ENCODE data around the gene PRR20E.
"Not testable (repeated sequence)": the region's sequence is repeated elsewhere in the genome, so short reads cannot be mapped to it uniquely, and the experiment has no call there.

PRR20E gene

GRCh38 chr13:57166897-57167296 is at the start of gene PRR20E:
Gene PRR20E (plus strand): TSS chr13:57167197. CDS start chr13:57167584, 387 bp downstream.
- DNase-seq: not testable (repeated sequence)

GRCh38 chr13:57123681-57124080 is 43.3 kb upstream of the PRR20E start:
- no peak for DNase-seq

GRCh38 chr13:57128909-57129308 is 38.1 kb upstream of the PRR20E start:
- no peak for DNase-seq

- DNase-seq: no peak
Measured at GRCh38 chr13:57136093-57136492, 30.9 kb upstream of the PRR20E start.

- DNase-seq: no peak
Measured at GRCh38 chr13:57137585-57137984, 29.4 kb upstream of the PRR20E start.

DNA sequence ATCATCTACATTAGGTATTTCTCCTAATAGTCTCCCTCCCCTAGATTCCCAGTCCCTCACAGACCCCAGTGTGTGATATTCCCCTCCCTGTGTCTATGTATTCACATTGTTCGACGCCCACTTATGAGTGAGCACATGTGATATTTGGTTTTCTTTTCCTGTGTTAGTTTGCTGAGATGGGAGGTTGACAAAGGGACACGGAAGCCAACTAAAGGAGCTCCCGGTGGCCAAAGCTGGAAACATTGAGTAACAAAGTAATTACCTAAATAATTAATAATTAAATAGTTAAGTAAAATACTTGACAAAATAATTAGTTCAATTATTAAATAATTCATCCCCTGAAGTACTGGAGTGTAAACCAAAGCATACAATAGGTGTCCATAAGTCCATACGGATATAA is 28.0 kb upstream of the PRR20E start:
- DNase-seq: no peak

GRCh38 chr13:57139781-57140180 is 27.2 kb upstream of the PRR20E start:
- DNase-seq: not testable (repeated sequence)

GRCh38 chr13:57140235-57140968 is 26.6 kb upstream of the PRR20E start, which contains the start of gene PRR20A:
Gene PRR20A (plus strand): TSS chr13:57140918. CDS start chr13:57141305, 387 bp downstream.
- not testable (repeated sequence) for DNase-seq

GRCh38 chr13:57147188-57147587 is 19.8 kb upstream of the PRR20E start, which contains the start of gene PRR20B:
Gene PRR20B (plus strand): TSS chr13:57147488. CDS start chr13:57147875, 387 bp downstream.
- DNase-seq: not testable (repeated sequence)

DNA sequence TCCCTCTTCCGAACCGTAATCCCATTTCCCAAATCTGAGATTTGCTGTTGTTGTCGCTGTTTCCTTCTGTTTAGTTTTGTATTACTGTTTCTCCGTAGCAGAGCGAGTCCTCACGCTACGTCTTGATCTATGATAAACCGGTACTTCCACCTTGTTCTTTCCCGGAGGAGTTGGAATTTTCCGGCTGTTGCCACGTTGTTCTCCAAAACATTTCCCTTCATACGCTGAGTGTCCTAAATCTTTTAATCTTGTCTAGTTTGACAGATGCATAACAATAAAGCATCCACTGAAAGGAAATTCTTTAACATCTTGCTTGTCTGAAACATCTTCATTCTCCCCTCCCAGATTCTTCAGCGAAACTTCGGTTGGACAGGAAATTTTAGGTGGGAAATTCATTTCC is 18.9 kb upstream of the PRR20E start:
- not testable (repeated sequence) for DNase-seq

- not testable (repeated sequence) for DNase-seq
Measured at GRCh38 chr13:57153761-57154160, 13.2 kb upstream of the PRR20E start, which contains the start of gene PRR20C. Gene PRR20C (plus strand): TSS chr13:57154061. CDS start chr13:57154448, 387 bp downstream.

GRCh38 chr13:57160332-57160731 is 6.7 kb upstream of the PRR20E start, which contains the start of gene PRR20D:
Gene PRR20D (plus strand): TSS chr13:57160632. CDS start chr13:57161019, 387 bp downstream.
- DNase-seq: not testable (repeated sequence)

GRCh38 chr13:57191667-57192066 is 24.7 kb downstream of the PRR20E start:
- DNase-seq: no peak

- DNase-seq: no peak
Measured at GRCh38 chr13:57212989-57213388, 46.0 kb downstream of the PRR20E start.
